HG03469 (cell line): ENCODE results near the gene FAM89A.

Experiments
- ATAC-seq: cut with Tn5 transposase; IDR thresholded peaks from one replicate; pipeline ENCODE4 v1.9.1; 2021; ENCODE audit warnings: mild to moderate bottlenecking, moderate library complexity, moderate number of reproducible peaks; ENCODE audit not compliant: unreplicated experiment

FAM89A gene

DNA sequence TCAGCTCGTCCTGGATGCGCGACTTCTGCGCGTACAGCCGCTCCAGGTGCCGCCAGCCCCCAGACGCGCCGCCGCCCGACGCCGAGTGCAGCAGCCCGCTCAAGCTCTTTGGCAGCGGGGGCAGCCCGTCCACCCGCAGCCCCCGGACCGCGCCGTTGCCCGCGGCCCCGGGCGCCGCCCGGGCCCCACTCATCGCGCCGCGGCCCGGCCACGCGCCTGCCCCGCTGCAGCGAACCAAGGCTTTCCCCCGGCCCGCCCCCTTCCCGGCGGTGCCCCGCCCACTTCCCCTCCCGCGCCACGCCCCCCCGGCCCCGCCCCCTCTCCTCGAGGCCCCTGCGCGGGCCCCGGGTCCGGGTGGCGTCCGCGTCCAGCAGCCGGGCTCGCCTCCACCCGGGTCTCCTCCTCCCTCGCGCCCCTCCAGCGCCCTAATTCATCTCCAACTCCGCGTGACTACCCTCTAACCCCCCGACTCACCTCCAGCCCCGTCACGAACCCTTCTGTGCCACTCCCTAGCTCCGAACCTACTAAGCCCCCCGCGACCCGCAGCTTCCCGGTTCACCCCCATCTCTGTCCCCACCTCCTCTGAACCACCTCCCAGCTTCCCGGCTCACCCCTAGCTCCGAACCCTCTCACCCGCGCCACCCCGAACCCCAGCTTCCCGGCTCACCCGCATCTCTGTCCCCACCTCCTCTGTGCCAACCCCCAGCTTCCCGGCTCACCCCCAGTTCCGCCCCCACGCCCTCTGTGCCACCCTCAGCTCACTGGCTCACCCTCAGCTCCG lies at the start of gene FAM89A:
FAM89A (minus strand) TSS at position 236 of the 781 bp plus-strand sequence; CDS start at position 193, 43 bp downstream.
- ATAC-seq, result no peak

DNA sequence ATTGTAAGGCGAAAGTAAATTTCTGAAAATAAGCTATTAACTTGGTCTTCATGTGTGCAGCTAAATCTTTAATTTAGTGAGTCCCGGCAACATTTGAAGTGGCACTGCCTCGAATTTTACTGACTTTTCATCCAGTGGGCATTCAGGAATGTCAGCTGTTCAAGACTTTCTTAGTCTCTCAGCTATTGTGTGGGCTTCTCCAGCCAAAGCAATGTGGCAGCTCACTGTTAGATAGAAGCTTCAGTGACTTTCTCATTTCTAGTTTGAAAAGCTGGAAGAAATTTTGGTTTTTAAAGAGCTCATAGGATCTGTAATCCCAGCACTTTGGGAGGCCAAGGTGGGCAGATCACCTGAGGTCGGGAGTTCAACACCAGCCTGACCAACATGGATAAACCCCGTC lies 44.3 kb upstream of the FAM89A start:
- ATAC-seq, result no peak

DNA sequence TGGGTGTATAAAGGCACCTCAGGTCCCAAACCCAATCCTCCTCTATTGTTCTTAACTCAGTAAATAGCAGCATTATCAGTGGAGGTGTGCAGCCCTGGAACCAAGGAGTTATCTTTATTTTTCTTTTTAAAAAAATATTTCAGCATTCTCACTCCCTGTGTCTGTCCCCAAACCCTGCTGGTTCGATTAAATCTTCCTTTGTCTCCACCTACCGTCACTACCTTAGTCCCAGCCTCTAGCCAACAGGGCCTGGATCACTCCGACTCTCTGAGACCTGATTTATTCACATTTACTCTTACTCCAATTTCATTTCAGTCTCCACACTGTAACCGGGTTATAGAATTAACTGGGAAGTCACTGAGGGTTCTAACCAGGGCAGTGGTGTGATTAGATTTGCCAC lies 39.1 kb upstream of the FAM89A start:
- no peak for ATAC-seq

DNA sequence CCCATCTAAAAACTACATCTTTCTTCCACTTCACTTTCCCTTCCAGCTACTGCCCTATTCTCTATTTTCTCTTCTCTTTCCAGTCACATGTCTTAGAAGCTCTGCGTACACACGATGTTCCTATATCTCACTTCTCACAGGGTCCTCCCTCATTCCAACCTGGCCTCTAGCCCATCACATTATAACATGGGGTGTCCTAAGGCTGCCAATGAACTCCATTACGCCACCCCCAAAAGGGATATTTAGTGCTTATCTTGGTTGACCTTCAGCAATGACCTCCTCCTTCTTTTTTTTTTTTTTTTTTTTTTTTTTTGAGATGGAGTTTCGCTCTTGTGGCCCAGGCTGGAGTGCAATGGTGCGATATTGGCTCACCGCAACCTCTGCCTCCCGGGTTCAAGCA lies 38.2 kb upstream of the FAM89A start:
- ATAC-seq, result no peak

DNA sequence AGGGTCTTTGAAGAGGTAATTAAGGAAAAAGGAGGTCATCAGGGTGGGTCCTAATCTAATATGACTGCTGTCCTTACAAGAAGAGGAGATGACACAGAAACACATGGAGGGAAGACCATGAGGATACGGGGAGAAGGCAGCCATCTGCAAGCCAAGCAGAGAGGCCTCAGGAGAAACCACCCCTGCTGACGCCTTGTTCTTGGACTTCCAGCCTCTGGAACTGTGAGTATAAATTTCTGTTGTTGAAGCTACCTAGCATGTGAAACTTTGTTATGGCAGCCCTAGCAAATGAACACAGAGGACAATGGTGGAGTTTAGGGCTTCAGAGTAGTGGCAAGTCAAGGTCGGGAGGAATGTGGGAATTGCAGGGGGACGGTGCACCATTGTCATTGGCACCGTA lies 36.7 kb upstream of the FAM89A start:
- ATAC-seq, result no peak

DNA sequence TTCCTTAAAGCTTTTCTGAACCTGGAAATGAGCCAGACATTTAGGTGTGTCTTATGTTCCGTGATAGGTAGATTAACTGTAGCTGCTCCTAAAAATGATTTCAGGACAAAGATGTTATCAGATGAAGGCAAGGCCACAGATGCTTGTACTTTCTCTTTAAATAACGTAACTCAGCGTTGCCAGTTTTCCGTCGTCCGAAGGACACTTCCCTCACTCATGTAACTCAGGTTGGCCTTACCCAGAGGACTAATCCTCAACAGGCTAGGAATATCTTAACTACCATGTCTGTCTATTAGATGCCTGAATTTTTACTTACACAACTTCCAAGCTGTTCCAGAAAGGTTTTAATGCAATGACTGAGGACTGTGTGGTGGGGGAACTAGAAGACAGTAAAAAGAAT lies 35.4 kb upstream of the FAM89A start:
- ATAC-seq, result no peak

DNA sequence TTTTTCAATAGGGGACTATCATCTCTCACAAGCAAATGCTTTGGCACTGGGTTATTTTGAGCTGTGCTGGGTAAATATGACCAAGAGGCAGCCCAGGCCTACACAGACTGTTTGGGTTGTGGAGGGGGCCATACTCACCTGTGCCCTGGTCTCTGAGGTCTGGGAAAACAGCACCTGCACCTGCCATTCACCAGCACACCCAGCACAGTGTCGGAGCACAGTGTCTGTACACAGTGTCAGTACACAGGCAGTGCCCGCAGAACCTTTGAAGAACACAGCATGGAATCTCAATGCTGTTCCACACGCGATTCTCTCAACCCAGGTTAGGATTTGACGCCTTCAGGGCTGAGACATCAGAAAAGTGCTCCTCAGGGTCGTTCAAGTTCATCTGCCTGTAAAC lies 35.0 kb upstream of the FAM89A start:
- ATAC-seq, result no peak

DNA sequence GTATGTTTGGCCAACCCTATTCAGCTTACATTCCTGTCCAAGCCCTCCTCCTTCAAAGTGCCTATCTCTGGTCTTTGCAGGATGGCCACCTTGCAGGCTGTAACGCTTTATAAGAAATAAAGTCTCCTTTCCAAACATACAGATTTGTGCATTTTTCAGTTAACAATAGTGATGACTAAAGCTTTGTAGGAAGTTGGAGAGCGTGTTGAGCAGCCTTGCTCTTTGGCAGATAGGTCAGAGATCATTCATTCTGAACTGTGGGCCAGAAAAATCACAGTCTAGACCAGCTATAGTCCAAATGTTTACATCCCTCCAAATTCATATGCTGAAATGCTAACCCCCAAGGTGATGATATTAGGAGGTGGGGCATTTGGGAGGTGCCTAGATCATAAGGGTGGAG lies 34.0 kb upstream of the FAM89A start:
- ATAC-seq, result no peak

DNA sequence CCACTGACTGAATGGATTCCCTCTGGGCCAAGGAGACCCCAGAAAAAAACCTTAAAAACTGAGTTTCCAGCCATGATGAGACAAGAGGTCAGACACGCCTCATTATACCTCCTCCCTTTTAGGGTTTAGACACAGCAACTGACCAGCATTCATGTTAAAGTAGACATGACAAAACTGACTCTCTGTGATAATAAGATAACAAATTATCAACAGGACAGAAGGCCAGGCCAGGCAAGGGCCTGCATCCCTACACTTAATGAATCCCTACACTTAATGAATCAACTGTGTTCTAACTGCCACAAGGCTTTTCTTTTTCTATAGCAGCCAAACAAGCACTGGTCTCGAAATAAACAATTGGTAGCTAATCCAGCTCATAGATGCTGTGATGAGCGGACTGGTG lies 33.3 kb upstream of the FAM89A start:
- no peak for ATAC-seq

DNA sequence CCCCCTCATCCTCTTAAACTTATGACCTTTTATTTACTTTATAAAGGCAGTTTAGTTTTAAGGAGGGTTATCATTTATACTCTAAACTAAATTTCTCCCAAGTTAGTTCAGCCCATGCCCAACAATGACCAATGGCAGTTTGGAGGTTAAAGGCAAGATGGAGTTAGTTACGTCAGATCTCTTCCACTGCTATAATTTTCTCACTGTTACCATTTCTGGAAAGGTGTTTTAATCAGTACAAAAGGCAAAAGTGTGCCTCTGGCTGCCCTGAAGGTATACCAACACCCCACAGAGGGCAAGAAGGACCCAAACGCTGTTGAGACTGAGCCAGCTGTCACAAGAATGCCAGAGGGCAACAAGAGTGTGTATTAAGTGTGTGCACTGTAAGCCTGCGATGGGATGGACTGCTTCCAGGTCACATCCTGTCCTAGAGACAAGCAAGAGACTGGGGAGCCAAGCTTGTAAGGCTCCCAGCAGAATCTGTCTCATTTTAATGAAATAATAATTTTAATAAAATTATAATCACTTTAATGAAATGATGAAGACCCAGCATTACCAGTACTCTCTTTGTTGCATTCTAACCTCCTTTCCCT lies 32.5 kb upstream of the FAM89A start:
- ATAC-seq, result no peak

DNA sequence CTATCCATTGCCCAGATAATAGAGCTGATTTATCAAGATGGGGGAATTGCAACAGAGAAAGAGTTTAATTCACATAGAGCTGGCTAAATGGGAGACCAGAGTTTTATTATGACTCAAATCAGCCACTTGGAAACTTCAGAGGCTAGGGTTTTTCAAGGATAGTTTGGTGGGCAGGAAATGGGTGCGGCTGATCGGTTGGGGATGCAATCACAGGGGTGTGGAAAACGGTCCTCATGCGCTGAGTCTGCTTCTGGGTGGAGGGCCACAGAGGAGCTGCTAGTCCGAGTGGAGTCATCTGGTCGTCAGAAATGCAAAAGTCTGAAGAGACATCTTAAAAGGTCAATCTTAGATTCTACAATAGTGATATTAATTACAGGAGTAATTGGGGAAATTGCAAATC lies 32.0 kb upstream of the FAM89A start:
- ATAC-seq, result no peak

DNA sequence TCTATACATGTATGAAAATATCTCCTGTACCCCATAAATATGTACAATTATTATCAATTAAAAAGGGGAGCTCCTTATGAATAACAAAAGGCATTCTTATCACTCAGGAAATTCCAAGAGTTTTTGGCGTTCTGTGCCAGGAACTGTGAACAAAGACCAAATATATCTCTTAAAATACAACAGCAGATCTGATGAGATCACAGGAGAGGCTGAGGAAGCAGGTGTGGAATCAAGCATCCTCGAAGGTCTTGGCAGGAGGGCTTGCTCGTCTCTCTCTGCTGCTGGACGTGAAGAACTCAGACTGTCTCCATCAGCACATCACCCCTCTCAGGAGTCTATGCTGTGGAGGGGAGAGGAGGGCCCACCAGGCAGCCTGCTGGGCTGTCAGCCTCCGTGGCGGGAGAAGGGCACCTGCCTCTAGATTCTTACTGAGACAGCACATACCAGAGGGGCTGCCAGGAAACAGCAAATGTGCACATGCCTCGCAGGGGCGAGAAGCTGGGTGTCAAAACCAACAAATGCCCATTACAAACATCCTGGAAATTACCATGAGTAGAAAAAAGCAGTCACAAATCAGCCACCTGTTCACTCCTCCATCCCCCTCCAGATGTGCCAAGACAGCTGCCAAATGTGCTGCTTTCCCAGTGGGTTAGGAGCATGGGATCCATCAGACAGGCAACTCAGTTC lies 30.8 kb upstream of the FAM89A start:
- no peak for ATAC-seq

DNA sequence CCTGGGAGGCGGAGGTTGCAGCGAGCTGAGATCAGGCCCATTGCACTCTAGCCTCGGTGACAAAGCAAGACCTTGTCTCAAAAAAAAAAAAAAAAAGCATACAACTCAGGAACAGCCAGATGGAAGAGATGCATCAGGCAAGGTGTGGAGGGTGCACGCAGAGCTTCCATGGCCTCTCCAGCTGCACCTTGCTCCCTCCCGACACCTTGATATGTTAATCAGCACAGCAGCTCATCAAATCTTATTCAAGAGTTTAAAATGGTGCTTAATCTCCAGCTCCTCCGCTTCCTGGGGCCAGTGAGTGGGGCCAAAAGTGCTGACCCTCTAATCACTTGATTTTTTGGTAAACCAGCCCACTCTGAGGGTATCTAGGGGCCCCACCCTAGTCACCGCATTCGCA lies 29.3 kb upstream of the FAM89A start:
- ATAC-seq, result no peak

DNA sequence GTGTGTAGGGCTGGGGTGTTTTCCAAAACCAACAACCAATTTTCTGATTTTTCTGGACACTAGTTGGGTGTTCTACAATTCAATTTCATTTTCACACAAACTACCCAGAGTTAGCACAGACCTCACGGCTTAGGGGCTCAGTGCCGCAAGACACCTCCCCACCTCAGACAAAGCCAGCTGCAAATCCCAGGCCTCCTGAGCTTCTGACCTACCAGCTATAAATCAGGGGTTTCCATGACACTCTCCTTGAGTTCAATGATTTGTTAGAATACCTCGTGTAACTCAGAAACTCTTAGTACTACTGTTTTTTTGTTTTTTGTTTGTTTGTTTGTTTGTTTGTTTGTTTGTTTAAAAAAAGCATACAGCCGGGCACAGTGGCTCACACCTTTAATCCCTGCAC lies 28.7 kb upstream of the FAM89A start:
- no peak for ATAC-seq

DNA sequence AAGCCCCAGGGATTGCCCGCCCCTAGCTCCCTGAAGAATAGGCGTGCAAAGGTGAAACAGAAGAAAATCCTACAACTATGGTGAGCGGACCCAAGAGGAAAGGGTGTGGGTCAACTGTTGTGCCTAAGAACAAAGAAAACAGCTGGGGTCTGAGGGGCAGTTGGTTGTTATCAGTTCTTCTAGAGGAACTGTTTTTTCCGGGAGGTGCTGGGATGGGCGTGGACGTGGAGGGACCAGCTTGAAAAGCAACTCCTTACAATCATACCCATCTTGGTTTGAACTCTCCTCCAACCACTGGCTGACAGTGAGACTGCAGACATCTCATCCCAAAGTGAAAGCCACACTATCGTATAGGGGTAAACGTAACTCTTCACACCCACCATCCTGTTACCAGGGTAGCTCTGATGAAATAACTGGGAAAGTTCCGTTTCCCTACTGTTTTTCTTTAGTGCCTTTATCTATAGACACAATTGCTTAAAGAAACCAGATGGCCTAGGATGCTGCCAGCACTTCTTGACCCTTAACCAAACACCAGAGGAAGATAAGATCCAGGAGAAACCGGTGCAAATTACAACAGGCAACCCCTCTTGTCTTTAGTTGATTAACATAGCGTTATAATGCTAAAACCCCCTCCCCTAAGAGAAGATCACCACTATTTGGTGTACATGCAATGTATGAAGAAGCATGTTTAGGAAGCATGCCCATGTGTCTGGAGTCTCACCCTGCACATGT lies 25.6 kb upstream of the FAM89A start:
- no peak for ATAC-seq

DNA sequence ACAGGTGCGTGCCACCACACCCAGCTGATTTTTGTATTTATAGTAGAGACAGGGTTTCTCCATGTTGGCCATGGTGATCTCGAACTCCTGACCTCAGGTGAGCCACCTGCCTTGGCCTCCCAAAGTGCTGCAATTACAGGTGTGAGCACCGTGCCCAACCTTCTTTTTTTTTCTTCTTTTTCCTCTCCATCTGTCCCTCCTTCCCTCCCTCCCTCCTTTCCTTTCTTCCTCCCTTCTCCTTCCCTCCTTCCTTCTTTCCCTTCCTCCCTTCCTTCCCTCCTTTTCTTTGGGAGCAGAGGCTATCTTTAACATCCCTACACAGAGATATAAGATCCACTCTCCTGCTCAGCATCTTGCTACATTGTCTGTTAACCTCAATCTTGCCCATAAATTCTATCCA lies 24.4 kb upstream of the FAM89A start:
- no peak for ATAC-seq

DNA sequence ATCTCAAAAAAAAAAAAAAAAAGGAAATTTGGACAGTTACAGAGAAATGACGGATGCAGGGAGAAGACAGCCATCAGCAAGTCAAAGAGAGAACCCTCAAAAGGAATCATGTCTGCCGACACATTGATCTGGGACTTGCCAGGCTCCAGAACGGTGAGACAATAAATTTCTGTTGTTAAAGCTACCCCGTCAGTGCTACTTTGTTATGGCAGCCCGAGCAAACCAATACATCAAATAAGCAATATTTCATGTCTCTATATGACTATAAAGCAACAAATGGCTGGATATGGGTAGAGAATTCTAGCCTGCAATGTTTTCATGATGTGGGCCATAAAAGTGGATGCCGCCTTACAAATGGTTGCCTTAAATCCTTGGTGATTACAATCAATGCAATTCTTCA lies 23.3 kb upstream of the FAM89A start:
- no peak for ATAC-seq

DNA sequence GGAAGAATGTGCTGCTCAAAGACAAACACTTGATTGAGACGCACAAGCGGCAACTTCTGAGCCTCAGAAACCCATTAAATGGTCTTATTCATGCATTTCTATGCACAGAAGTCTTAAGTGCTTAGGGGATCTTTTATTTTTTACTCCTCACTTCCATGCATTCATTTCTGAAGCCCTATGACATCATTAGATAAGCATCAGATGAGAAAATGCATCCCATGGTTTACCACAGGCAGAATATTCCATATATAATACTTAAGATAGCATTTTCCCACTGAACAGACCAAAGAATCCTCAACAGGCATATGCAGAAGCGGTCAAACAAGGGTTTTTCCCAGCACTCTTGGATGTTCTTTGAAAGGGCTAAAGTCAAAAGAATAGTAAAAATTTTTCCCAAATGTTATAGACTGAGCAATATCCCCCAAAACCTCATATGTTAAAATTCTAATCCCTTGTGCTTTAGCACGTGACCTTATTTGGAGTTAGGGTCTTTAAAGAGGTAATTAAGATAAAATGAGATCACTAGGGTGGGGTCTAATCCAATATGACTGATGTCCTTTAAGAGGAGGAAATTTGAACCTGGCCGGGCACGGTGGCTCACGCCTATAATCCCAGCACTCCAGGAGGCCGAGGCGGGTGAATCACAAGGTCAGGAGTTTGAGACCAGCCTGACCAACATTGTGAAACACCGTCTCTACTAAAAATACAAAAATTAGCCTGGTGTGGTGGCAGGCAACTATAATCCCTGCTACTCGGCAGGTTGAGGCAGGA lies 22.6 kb upstream of the FAM89A start:
- no peak for ATAC-seq

DNA sequence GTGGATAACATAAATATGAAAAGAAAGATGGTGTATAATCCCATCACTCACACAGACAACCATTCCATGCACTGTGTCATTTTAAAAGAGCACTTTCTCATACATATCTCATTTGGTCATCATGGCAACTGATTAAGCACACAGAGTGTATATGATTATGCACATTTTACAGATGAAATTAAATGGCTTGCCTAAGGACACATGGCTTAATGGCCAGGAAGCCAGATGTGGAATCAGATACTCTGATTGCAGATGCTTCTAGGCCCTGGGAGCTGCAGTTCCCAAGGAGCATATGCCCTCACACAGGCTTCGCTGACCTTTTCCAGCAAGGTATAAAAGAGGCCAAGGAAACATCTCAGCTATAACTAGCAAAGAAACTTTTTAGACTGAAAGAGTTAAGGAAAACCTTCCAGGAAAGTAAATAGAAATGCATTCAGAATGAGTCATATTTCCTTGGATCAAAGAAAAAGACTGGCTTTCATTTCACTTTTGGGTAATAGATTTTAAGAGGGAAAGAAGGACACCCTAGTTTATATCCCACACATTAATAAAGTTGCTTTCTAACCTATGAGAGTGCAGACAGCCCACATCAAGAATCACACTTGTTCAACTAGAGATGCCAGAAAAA lies 19.6 kb upstream of the FAM89A start:
- ATAC-seq, result no peak

DNA sequence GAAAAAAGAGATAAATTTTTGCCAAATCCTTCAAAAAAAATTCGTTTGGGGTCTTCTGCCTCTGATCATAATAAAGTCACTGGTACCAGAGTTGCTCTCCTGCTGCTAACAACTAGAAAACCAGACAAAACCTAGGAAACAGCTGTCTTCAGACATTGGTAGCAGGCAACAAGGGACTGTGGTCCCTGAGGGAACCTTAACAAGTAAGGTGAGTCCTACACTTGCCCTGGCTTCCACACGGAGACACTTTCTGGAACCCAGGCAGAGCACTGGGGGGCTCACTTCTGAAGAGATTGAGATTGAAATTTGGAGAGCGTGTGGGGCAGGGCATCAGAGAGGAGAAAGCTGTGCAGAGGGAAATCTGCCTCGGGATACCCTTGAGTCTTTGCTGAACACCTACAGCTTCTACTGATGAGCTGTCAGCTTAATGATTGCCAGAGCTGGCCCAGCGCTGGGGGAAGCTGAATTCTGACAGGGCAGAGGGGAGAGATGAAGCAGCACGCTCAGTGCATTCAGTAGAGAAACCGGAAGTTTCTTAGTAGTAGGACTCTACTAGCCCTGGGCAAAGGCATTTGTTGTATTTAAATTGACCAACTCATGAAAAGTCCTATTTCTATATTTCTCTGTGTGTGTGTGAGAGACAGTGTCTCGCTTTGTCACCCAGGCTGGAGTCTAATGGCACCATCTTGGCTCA lies 18.5 kb upstream of the FAM89A start:
- no peak for ATAC-seq
